Psoas muscle (tissue), 8 donors: ENCODE data around the gene HOXB1. TPM values are rescaled to one million over a fixed set of nuclear protein-coding genes. Genes with fewer than 3 reads are reported as not detected.

Experiments used
- ATAC-seq, 4 donors: fragments of 200-7000 bp; cut with Tn5 transposase; one replicate each; pipeline ENCODE4 v1.9.1; 2020; ENCODE audit warnings: moderate library complexity in 3 of 4, mild to moderate bottlenecking in 2 of 4
- DNase-seq, 2 donors: peaks; one replicate each; pipeline ENCODE4 v3.0.0-alpha.2; 2020
- H3K27ac ChIP-seq: fragments of 200-600 bp; one replicate; pipeline ENCODE4 v1.8.0; 2022
- H3K27me3 ChIP-seq, 3 donors: fragments of 200-600 bp in 1 of 3; one replicate each; pipeline versions ENCODE4 v1.6.1 to v1.8.0; 2013 to 2022; ENCODE audit warnings: low read length in 2 of 3, mild to moderate bottlenecking in 2 of 3, moderate library complexity in 1 of 3; ENCODE audit not compliant: insufficient read depth in 3 of 3
- H3K36me3 ChIP-seq, 2 donors: fragments of 200-600 bp in 1 of 2; one replicate each; pipeline versions ENCODE4 v1.6.1 to v1.8.0; 2013 to 2022; ENCODE audit warnings: low read depth in 1 of 2, mild to moderate bottlenecking in 1 of 2, moderate library complexity in 1 of 2; ENCODE audit not compliant: insufficient read depth in 1 of 2
- H3K4me1 ChIP-seq: fragments of 200-600 bp; one replicate; pipeline ENCODE4 v1.8.0; 2022
- H3K4me3 ChIP-seq: fragments of 200-600 bp; one replicate; pipeline ENCODE4 v1.8.0; 2022; ENCODE audit warnings: mild to moderate bottlenecking
- H3K9me3 ChIP-seq: fragments of 200-600 bp; one replicate; pipeline ENCODE4 v1.8.0; 2022
- CTCF ChIP-seq: fragments of 200-600 bp; IDR thresholded peaks from one replicate; pipeline ENCODE4 v1.8.0; 2022; ENCODE audit warnings: antibody characterized with exemption
- WGBS, 3 donors: extraction: QIAGEN DNeasy Blood & Tissue Kit; methylation state at CpG; one replicate each; pipeline versions ENCODE4 v1.1.6 to v1.1.7; 2013; 5-methylcytosine and 5-hydroxymethylcytosine counted together
- intact Hi-C, 2 donors: fragments of 100-400 bp; cut with DNase I; formaldehyde crosslinking; loops; one replicate each; pipeline versions ENCODE4 v1.11.0 to v1.14.2; 2022
- polyA plus RNA-seq, 3 donors: library from polyadenylated mRNA; stranded (reverse); fragments of 200-250 nt; gene quantifications; one replicate each; pipeline ENCODE4 v1.2.3, GENCODE V29; 2013
- total RNA-seq, 4 donors: library from RNA; stranded (reverse); fragmentation: NEBNext Ultra II Directional in 2 of 4; extraction: Animal tissue kit (Norgen Biotek cat#: 25700) in 2 of 4; gene quantifications; one replicate each; pipeline versions ENCODE4 v1.2.1 to v1.2.4, GENCODE V29; 2021 to 2023
- donor health status: healthy with polysubstance abuse.
- donor health status: DM: no; HTN: no; CAD: no; lungs with moderate emphysema.
- donor health status: Bipolar disorder and iron deficiency.
- donor health status: healthy.
- donor health status: DM: yes; HTN: yes; CAD: no.
- donor health status: DM: no; HTN: no; CAD: no.
- donor health status: DM: no; HTN: no; CAD: no.
- donor health status: DM: yes; HTN: yes; CAD: no.

The HOXB1 gene
- total and polyA plus RNA-seq, 7 donors = not detected

- WGBS, 3 donors = 56 to 59% (median 57%) methylated on average over 10 of the region's 10 CpGs
- Histone ChIP-seq H3K4me1 (peaks cover 5% of the 10 kb centered on the region), H3K9me3 (no peaks in the 10 kb centered on the region), H3K27ac (peak overlapping the region; percentile 89), H3K27me3 (peaks cover 0 to 10% (median 8%) of the 10 kb centered on the region in 3 donors), H3K4me3 (peak overlapping the region; percentile 44), H3K36me3 (peaks cover 0 to 8% of the 10 kb centered on the region in 2 donors)
- ATAC-seq (no peak), DNase-seq (no peak)
- intact Hi-C loops = no loop called here
- no peak for TF ChIP-seq CTCF
These were observed 16.4 kb upstream of the HOXB1 start for GRCh38 chr17:48546924-48547807.

GRCh38 chr17:48546137-48546923, 15.5 kb upstream of the HOXB1 start:
- DNase-seq = no peak
- WGBS, 3 donors = 62 to 64% (median 64%) methylated on average over 10 of the region's 10 CpGs
- Histone ChIP-seq H3K9me3 (no peaks in the 10 kb centered on the region), H3K36me3 (peaks cover 0 to 8% of the 10 kb centered on the region in 2 donors), H3K4me1 (peaks cover 5% of the 10 kb centered on the region), H3K4me3 (peak overlapping the region; percentile 44), H3K27ac (peak overlapping the region; percentile 89), H3K27me3 (peaks cover 0 to 14% (median 7%) of the 10 kb centered on the region in 3 donors)
- no peak for TF ChIP-seq CTCF
- ATAC-seq = no peak
- intact Hi-C loops = no loop called here

GRCh38 chr17:48545539-48545938, 14.7 kb upstream of the HOXB1 start:
- peaks cover 0 to 5% of the 10 kb centered on the region in 2 donors for H3K36me3 ChIP-seq
- H3K27ac ChIP-seq = peak overlapping the region; percentile 89
- no peaks in the 10 kb centered on the region for H3K9me3 ChIP-seq
- H3K4me3 ChIP-seq = peak overlapping the region; percentile 22
- TF ChIP-seq CTCF = no peak
- peaks cover 0 to 12% (median 9%) of the 10 kb centered on the region in 3 donors for H3K27me3 ChIP-seq
- no peak for ATAC-seq
- WGBS, 3 donors = 96 to 100% (median 98%) methylated on average over 1 of the region's 1 CpG
- no peak for DNase-seq
- intact Hi-C loops = no loop called here
- H3K4me1 ChIP-seq = peaks cover 5% of the 10 kb centered on the region

GRCh38 chr17:48545022-48545375, 14.2 kb upstream of the HOXB1 start, which contains the start of gene HOXB2:
TSS of gene HOXB2 (minus strand) at chr17:48545109. CDS start at chr17:48544911, 198 bp downstream.
- H3K36me3 ChIP-seq = no peaks in the 10 kb centered on the region
- ATAC-seq = no peak
- WGBS, 3 donors = 29 to 38% (median 35%) methylated on average over 12 of the region's 12 CpGs
- H3K9me3 ChIP-seq = no peaks in the 10 kb centered on the region
- TF ChIP-seq CTCF = no peak
- no peak for DNase-seq
- intact Hi-C loops = no loop called here
- H3K4me1 ChIP-seq = peaks cover 5% of the 10 kb centered on the region
- peak within 1 kb of the TSS; percentile 89 for H3K27ac ChIP-seq
- peaks cover 0 to 9% (median 9%) of the 10 kb centered on the region in 3 donors for H3K27me3 ChIP-seq
- peak within 1 kb of the TSS; percentile 85 for H3K4me3 ChIP-seq
